NCI-H2081 treated with DMSO at 0.1 percent for 48 hours (cell line): ENCODE measurements around the gene HOXA5.

Source experiments
- DNase-seq: peaks from one replicate; lab custom pipeline; 2025; lab: John Stamatoyannopoulos, UW

The HOXA5 gene

GRCh38 chr7:27118580-27118979, 24.9 kb downstream of the HOXA5 start:
- DNase-seq = no peak

GRCh38 chr7:27117887-27118491, 25.5 kb downstream of the HOXA5 start:
- no peak for DNase-seq

GRCh38 chr7:27116962-27117886, 26.3 kb downstream of the HOXA5 start:
- no peak for DNase-seq

GRCh38 chr7:27116031-27116961, 27.2 kb downstream of the HOXA5 start:
- DNase-seq = no peak

GRCh38 chr7:27115221-27116026, 28.1 kb downstream of the HOXA5 start:
- DNase-seq = no peak

GRCh38 chr7:27114881-27115220, 28.6 kb downstream of the HOXA5 start:
- no peak for DNase-seq

GRCh38 chr7:27113991-27114769, 29.3 kb downstream of the HOXA5 start:
- no peak for DNase-seq

- DNase-seq = no peak
These were observed 30.2 kb downstream of the HOXA5 start for GRCh38 chr7:27112955-27113949.

GRCh38 chr7:27112361-27112760, 31.1 kb downstream of the HOXA5 start:
- DNase-seq = no peak

GRCh38 chr7:27111751-27112277, 31.7 kb downstream of the HOXA5 start:
- no peak for DNase-seq

- DNase-seq = no peak
These were observed 32.3 kb downstream of the HOXA5 start for GRCh38 chr7:27111042-27111750.

- DNase-seq = no peak
These were observed 33.1 kb downstream of the HOXA5 start for GRCh38 chr7:27110186-27111031.

- DNase-seq = no peak
These were observed 33.9 kb downstream of the HOXA5 start for GRCh38 chr7:27109466-27110185.

- no peak for DNase-seq
These were observed 34.9 kb downstream of the HOXA5 start for GRCh38 chr7:27108390-27109127.

GRCh38 chr7:27107391-27108381, 35.8 kb downstream of the HOXA5 start:
- DNase-seq = no peak
